GM19395 (cell line): ENCODE results near the gene PLOD1.
"Not testable (repeated sequence)": the region's sequence is repeated elsewhere in the genome, so short reads cannot be mapped to it uniquely, and the experiment has no call there.

ENCODE experiments used
- ATAC-seq: cut with Tn5 transposase; IDR thresholded peaks from one replicate; pipeline ENCODE4 v1.9.1; 2021; ENCODE audit warnings: mild to moderate bottlenecking, moderate library complexity; ENCODE audit not compliant: unreplicated experiment

Gene PLOD1

DNA sequence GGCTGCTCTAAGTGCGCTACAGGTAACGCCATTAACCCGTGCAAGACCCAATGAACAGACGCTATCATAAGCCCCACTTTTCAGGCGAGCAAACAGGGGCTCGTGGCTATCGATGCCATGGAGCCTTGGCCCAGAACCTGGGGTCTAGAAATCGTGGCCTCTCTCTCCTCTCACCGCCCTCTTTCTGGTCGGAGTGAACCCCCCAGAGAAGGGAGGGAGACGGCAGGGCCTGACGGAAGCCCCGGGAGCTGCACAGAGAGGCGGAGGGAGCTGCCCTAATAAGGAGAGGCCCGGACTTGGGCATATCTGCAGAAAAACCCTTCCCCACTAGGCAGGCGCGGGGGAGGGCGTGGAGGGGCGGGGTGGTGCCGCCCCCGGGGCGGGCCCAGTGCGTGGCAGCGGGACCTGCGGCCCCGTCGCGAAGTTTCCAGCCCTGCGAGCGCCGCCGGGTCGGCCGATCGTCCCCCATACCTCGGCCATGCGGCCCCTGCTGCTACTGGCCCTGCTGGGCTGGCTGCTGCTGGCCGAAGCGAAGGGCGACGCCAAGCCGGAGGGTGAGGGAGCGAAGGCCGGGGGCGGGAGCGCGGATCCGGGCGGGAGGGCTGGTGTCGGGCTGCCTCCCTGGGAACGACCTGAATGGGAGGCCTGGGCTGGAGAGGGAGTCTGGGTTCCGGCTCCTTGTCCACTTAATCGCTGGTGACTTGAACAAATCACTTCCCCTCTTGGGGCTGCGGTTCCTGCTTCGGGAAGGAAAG, at the start of gene PLOD1:
PLOD1 (plus strand) TSS at position 416 of the 755 bp plus-strand sequence; CDS start at position 479, 63 bp downstream.
- peak; percentile 87 for ATAC-seq

DNA sequence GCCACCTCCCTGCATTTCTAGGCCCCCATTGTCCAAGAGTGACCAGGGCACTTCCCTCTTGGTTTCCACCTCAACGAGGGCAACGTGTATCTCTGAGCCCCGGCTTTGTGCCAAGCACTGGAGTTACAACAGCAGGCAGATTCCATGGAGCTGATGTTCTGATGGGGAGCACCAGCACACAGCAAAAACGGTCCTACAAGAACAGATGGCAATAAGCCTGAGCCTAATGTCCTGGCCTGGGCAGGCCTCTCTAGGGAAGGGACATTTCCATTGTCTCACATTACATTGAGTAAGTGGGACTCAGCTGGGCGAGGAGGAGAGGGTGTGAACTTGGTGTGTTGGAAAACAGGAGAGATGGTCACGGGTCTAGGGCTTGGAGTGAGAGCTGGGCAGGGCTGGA, 48.6 kb upstream of the PLOD1 start:
- ATAC-seq, result no peak

DNA sequence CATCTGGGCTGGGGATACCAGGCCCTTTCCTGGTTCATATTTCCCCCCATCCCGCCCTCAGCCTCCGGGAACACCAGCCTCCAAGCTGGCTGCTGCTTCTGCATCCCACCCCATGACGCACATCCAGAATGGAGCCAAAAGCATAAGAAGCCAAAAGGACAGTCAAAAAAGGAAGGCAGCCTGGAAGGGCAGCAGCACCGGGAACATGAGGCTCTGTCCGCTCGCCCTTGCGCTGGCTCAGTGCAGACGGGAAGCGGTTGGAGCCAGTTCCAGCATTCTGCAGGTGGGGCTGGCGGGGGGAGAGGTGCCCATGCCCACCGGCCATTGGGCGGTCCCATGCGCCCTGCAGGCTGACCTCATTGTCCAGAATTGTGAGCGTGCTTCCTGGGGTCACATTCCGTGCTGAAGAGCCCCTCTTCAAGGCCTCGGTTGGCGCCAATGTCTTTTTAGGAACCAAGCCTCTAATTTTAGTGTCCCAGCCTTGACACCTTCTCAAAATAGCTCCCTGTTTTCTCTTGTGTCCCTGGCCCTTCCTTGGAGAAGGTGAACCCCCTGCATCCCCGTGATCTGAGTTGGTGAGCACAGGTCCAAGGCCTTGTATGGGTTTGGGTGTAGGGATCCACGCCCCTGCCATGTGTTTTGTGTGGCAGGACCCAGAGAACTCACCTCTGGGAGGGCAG, 47.4 kb upstream of the PLOD1 start:
- no peak for ATAC-seq

DNA sequence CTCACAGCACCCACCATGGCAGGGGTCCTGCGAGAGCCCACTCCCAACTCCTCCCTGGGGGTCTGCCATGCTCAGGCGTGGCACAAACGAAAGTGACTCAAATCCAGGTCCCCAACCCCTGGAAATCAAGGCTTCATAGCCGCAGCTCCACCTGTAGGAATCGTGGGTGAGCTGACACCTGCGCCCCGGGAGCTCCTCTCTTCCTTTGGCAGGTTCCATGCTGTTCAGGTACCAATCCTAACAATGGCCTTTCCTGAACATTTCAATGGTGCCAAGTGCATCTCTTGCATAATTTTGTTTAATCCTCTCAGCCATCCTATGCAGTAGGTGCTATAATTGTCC, 46.9 kb upstream of the PLOD1 start:
- no peak for ATAC-seq

GRCh38 chr1:11888206-11888876, 46.2 kb upstream of the PLOD1 start:
- no peak for ATAC-seq

DNA sequence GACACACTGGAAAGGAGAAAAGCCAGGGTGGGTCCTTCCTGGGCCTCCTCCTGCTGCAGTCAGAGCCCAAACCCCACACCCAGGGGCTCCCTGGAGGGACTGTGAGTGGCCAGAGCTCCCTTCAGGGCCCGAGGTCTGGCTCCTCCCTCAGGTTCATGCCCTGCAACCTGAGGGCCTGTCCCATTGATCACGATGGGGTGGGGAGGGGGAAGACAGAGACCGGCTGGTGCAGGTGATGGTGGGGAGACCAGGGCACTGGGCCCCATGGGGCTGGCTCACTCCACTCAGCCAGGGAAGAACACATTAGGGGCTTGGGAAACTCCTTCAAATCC, 45.7 kb upstream of the PLOD1 start:
- ATAC-seq, result no peak

GRCh38 chr1:11891433-11892186, 42.9 kb upstream of the PLOD1 start:
- ATAC-seq, result no peak

DNA sequence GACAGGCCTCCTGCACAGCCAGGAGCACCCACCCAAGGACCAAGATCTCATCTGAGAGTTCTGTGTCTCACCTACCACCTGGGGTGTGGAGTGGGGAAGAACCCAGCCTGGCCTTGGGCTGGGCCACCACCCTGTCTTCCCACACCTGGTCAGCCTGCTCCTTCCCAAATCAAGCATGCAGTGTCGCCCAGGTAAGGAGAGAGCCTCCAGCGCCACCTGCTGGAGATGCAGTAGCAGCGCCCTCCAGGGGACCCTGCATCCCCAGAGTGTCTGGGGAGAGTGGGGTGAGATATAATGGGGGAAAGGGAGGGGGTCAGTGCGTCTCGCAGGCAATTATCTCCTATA, 40.6 kb upstream of the PLOD1 start:
- no peak for ATAC-seq

GRCh38 chr1:11894501-11894900, 40.0 kb upstream of the PLOD1 start:
- not testable (repeated sequence) for ATAC-seq

GRCh38 chr1:11898086-11898785, 36.3 kb upstream of the PLOD1 start:
- no peak for ATAC-seq

DNA sequence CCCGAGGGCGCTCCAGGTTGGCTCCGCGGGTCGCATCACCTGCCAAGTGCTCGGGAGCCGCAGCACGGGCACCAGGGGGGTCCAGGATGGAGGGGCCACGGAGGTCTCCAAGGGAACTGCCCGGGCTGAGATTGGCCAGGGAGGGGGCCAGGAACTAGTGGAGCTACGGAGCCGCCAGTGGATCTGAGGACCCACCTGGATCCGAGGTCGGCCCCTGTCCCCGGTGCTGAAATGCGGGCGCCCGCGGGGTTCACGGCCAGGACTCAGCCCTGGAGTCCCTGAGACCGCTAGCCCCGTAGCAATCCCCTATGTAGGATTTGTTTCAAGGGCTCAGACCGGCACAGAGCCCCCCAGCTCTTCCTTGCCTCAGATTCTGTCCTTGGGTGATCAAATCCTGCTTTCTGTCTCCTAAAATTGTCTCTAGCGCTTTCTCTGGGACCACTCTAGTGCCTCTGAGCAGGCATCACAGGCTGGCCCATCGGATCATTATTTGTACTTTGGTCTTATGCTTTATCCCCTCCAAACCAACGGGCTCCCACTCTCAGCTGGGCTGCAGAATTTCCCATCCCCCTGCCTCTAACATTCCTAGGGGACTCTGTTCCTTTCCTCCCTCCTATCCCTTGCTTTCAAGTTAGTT, 35.6 kb upstream of the PLOD1 start:
- ATAC-seq, result no peak

DNA sequence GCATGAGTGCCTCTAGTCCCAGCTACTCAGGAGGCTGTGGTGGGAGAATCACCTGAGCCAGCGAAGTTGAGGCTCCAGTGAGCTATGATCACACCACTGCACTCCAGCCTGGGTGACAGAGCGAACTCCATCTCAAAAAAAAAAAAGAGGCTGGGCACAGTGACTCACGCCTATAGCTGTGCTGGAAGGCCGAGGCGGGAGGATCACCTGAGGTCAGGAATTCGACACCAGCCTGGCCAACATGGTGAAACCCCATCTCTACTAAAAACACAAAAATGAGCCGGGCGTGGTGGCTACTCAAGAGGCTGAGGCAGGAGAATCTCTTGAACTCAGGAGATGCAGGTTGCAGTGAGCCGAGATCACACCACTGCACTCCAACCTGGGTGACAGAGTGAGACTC, 33.1 kb upstream of the PLOD1 start:
- not testable (repeated sequence) for ATAC-seq

GRCh38 chr1:11903210-11903609, 31.3 kb upstream of the PLOD1 start:
- ATAC-seq, result no peak

- not testable (repeated sequence) for ATAC-seq
These were observed 30.4 kb upstream of the PLOD1 start for GRCh38 chr1:11904156-11904555.

DNA sequence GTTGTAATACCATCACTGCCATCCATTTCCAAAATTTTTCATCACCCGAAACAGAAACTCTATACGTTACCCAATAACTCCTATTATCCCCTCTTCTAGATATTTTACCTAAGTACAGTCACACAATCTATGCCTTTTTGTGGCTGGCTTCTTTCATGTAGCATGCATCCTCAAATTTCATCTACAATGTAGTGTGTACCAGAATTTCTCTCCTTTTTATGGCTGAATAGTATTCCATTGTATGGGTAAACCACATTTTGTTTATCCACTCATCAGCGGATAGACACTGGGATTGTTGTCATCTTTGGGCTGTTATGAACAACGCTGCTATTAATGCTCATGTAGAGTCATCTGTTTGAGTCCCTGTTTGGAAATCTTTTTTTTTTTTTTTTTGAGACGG, 29.5 kb upstream of the PLOD1 start:
- no peak for ATAC-seq

GRCh38 chr1:11906870-11907269, 27.6 kb upstream of the PLOD1 start:
- no peak for ATAC-seq

DNA sequence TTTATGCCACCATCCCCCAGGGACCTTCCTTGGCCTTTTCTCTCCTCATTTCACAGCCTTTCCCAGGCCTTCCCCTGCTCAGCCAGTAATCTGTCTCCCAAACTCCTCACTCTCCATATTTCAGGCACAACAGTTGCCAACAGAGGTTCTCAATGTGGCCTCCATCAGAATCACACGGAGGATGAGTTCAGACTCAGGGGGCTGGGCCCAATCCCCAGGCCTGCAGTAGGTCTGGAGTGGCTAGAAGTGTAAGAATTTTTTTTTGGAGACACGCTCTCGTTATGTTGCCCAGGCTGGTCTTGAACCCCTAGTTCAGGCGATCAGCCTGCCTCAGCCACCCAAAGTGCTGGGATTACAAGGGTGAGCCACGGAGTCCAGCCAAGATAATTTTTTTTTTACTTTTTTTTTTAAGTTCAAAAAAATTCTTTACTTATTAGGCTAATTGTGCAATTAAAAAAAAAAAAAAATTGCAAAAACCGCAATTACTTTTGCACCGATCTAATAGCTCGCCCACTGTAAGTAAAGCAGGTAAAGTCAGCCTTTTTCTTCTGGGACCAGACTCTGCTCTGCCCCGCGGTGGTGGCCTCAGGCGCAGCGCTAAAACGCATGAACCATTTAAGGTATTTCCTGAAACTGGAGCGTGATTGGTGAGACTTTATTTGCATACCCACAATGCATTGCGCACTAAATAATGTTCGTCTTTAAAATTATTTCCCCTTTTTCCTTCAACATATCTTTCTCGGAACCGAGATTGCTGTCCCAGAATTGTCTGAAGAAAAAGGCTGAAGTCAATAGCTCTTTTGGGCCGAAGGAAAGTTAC, 27.0 kb upstream of the PLOD1 start:
- ATAC-seq, result peak; percentile 45

DNA sequence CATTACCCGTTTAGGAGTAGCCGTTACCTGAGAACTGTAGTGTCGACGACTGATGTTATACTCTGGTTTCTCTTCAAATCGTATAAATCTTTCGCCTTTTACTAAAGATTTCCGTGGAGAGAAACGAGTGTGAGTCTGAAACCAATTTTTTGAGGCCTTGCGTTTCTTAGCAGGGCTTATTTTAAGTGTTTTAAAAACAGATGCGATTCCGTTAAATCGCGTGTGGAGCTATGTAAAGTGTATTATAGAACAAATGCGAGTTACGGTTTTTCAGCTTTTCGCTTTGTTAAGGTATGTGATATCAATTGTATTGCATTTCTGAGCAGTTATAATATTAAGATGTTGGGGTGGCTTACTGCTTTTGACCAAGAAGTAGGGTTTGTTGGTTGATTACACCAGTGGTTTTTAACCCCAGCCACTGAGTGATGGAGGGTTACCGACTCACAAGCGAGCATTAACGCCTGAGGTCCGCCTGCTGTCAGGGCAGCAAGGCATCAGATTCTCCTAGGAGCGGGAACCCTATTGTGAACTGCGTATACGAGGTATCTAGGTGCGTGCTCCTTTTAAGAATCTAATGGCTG, 26.3 kb upstream of the PLOD1 start:
- ATAC-seq, result peak; percentile 64

DNA sequence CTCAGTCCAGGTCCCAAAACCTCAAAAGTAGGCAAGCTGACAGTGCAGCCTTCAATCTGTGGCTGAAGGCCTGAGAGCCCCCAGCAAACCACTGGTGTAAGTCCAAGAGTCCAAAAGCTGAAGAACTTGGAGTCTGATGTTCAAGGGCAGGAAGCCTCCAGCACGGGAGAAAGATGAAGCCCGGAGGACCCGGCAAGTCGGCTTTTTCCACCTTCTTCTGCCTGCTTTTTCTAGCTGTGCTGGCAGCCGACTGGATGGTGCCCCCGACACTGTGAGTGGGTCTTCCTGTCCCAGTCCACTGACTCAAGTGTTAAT, 23.6 kb upstream of the PLOD1 start:
- not testable (repeated sequence) for ATAC-seq
